ENCODE data around the gene ZNHIT2.
"Not testable (repeated sequence)": the region's sequence is repeated elsewhere in the genome, so short reads cannot be mapped to it uniquely, and the experiment has no call there.

ZNHIT2 gene

GRCh38 chr11:65118891-65119669, 1.6 kb upstream of the ZNHIT2 start:
- not testable (repeated sequence) for DNase-seq

- DNase-seq, result no peak
These were observed 766 bp upstream of the ZNHIT2 start for GRCh38 chr11:65118097-65118837.

DNA sequence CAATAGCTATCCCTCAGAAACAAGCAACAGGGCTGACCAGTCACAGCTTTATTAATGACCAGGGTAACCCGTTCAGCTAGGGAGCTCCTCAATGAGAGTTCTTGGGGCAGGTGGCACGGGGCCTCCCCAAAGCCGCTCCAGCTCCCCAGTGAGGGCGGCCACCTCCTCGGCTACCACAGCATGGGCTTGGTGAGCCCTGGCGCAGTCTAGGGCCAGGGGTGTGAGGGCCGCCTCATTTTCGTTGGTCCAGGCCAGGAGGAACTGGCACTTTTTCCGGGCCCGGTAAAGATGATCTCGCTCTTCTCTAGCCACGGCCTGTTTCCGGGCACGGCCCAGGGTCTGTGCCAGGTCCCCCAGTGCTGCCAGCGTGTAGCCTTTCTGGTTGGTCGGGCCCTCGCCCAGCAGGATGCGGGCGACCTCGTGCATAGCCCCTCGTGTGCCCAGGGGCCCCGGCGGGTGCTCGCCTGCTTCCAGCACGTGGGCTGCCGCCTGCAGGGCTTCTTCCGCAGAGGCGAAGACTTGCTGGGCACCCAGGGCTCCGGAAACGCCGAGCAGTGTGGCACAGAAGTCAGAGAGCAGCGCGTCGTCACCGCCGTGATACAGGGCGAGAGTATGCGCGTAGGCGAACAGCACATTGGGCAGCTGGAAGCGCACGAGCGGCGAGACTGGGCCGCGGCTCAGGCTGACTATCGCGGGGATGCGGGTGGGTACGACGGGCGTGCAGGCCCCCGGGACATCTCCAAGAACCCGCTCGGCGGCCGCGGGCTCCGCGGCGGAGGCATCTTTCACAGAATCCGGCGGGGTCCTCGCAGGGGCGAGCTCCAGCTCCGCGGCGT, 913 bp downstream of the ZNHIT2 start:
- peak; percentile 5 for DNase-seq

GRCh38 chr11:65115361-65116082, 2.0 kb downstream of the ZNHIT2 start:
- no peak for DNase-seq

DNA sequence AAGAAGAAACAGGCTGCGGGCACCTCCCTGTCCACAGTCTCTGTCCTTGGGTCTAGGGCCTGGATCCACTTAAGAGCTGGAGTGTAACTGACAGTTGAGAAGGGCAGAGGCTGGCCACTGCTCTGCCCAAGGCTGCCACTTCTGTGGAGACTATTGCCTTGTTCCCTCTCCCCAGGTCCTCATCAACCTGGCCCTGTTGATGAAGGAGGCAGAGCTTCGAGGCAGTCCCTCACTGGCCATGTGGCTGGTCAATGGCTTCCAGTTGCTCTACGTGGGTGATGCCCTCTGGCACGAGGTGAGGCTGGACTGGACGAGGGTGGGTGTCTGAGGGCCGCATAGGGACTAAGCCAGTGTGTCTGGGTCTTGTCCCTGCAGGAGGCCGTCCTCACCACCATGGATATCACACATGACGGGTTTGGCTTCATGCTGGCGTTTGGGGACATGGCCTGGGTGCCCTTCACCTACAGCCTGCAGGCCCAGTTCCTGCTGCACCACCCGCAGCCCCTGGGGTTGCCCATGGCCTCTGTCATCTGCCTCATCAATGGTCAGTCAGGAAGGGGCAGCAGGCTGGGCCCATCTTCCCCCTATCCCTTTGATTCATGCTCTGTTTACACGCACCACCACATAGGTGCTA, 2.8 kb downstream of the ZNHIT2 start:
- no peak for DNase-seq

DNA sequence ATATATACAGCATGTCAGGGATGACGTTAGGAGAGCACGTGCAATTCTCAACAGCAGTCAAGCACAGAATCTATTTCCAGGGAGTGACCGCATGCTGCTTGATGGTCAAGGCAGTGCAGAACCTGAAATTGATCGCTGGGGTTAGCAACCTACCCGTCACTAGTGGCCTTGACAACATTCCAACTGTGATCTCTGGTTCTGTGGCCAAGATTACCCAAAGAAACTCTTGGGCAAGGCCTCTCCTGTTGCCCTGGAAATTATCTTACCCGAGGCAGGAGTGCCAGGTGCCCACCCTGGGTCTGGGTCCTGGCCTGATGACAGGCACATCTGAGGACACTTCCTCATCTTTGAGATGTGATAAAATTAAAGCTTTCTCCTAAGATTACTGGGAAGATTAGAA, 3.7 kb downstream of the ZNHIT2 start:
- DNase-seq, result no peak

GRCh38 chr11:65113361-65113756, 4.1 kb downstream of the ZNHIT2 start:
- DNase-seq, result no peak

DNA sequence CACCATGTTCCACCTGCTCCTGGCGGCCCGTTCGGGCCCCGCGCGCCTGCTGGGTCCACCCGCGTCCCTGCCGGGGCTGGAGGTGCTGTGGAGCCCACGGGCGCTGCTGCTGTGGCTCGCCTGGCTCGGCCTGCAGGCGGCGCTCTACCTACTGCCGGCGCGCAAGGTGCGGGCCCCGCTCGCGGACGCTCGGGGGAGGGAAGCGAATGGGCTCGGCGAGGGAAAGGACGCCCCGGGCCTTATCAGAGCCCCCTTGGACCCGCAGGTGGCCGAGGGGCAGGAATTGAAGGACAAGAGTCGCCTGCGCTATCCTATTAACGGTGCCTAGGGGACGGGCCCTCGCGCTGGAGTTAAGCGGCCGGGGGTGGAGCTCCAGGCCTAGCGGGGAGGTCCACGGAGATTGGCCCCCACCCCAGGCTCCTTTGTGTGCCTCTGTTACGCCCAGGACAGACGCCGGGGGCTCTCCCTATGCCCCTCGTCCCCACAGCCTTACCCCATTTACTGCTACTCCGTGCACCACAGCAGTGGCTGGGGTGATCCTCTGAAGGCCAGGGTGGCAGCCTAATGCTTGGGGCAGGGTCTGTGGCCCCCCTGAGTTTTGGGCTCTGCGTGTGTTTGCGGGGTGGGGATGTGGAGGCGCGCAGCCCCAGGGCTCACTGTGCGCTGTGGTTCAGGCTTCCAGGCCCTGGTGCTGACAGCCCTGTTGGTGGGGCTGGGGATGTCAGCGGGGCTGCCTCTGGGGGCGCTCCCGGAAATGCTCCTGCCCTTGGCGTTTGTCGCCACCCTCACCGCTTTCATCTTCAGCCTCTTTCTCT, 4.7 kb downstream of the ZNHIT2 start:
- peak; percentile 55 for DNase-seq

GRCh38 chr11:65111744-65112545, 5.6 kb downstream of the ZNHIT2 start, which contains the start of gene TM7SF2:
TM7SF2 (plus strand) TSS chr11:65111872; CDS start chr11:65112016, 144 bp downstream.
- peak; percentile 90 for DNase-seq

GRCh38 chr11:65111159-65111743, 6.2 kb downstream of the ZNHIT2 start:
- DNase-seq, result no peak

DNA sequence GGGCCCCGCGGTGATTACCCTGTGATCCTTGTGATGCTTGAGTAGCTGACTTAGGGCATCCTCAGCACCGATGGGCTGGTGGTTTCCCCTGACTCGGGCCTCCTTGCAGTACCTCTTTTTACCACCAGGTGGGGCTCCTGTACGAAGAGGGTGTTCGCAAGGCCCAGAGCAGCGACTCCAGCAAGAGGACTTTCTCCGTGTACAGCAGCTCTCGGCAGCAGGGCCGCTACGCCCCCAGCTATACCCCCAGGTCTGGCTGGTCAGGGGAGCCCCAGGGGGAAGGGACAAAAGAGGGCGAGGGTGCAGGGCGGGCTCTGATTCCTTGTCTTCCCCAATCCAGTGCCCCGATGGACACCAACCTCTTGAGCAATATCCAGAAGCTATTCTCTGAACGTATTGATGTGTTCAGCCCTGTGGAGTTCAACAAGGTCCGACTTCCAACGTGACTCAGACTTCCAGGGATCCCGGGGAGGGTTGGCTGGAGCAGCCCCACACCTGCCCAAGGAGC, 7.1 kb downstream of the ZNHIT2 start:
- peak; percentile 72 for DNase-seq

GRCh38 chr11:65109231-65110198, 8.0 kb downstream of the ZNHIT2 start:
- no peak for DNase-seq

GRCh38 chr11:65108469-65109123, 8.9 kb downstream of the ZNHIT2 start:
- no peak for DNase-seq

DNA sequence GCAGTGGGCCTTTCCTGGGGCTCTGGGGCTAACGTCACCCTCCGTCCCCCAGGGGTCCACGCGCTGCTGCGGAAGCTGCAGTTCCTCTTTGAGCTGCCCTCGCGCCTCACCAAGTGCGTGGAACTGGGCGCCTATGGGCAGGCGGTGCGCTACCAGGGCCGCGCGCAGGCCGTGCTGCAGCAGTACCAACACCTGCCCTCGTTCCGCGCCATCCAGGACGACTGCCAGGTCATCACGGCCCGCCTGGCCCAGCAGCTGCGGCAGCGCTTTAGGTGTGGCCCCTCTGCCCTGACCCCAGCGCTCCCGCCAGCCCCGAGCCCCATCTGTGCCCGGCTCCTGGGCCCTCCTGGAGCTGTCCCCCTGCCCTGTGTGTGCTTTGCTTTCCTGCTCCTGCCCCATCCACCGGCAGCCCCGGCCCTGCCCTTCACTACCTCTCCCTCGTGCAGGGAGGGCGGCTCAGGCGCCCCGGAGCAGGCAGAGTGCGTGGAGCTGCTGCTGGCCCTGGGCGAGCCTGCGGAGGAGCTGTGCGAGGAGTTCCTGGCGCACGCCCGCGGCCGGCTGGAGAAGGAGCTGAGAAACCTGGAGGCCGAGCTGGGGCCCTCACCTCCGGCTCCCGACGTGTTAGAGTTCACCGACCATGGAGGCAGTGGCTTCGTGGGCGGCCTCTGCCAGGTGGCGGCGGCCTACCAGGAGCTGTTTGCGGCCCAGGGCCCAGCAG, 9.6 kb downstream of the ZNHIT2 start:
- no peak for DNase-seq

DNA sequence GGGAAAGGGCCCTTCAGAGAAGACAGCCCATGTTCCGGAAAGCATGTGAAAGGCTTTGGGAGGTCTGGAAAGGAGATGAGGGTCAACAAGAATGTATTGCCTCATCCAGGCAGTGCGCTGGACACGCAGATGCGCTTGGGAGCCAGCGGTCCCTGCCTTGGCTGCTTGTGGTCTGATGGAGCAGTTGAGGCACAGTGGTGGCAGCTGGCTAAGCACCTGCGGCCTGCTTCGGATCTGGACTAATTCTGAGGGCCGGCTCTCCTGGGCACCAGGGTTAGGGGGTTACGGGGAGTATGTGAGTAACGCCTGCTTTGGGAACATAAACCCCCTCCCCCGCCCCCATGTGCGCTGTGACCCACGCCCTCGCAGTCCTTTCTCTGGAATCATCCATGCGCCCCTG, 10.4 kb downstream of the ZNHIT2 start:
- DNase-seq, result no peak

DNA sequence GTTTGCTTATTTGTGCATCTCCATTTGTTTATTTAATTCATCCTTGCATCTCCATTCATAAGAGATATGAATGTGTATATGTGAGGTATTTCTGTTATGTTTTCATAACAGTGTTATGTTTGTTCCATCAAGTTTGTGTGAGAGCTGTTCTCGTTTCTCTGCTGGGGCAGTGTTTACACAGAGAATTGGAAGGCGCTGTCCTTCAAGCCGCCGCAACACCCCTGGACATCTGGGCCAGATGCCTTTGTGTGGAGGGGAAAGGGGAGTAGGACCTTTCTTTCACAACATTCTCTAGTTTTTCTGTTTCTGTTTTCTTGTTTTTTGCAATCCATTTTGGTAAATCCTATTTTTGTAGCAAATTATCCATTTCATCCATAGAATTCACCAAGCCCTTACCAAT, 12.9 kb downstream of the ZNHIT2 start:
- no peak for DNase-seq

- no peak for DNase-seq
These were observed 14.0 kb downstream of the ZNHIT2 start for GRCh38 chr11:65103476-65103875.

Data from MV-4-11 (cell line).